Measurements from ENCODE around the gene IL16.

Gene IL16

GRCh38 chr15:81282606-81282895 lies 85.9 kb downstream of the IL16 start:
- no peaks in the 10 kb centered on the region for H3K36me3 ChIP-seq (ENCODE audit: control insufficient read depth, insufficient read depth, low read length)
- H3K9ac ChIP-seq (ENCODE audit: low read depth, low read length) = no peak overlapping the region
- no peaks in the 10 kb centered on the region for H3K27me3 ChIP-seq (ENCODE audit: control insufficient read depth, insufficient read depth, low read length)
- no peak overlapping the region for H3K4me3 ChIP-seq (ENCODE audit: low read depth, low read length)
- no peaks in the 10 kb centered on the region for H3K9me3 ChIP-seq (ENCODE audit: control insufficient read depth, insufficient read depth, low read length)
- H3K4me1 ChIP-seq (ENCODE audit: control insufficient read depth, insufficient read depth, low read length) = no peaks in the 10 kb centered on the region

DNA sequence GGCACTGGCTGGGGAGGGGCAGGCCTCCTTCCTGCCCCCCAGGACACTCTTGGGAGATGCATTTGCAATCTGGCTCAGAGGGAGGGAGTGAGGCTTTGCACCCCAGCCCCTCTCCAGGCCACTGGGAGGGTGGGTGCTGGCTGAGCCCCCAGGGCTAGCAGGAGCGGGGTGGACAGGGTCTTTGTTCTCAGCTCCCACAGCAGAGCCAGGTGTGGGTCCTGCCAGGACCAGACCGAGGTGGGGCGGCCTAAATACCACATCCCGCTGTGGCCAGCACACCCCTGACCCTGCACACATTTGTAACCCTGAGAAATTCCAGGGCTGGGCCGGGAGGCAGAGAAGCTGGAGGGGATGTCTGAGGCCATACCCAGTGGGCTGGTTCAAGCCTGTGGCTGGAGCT lies 86.2 kb downstream of the IL16 start:
- Histone ChIP-seq H3K4me1 (ENCODE audit: control insufficient read depth, insufficient read depth, low read length) (no peaks in the 10 kb centered on the region), H3K9ac (ENCODE audit: low read depth, low read length) (no peak overlapping the region), H3K27me3 (ENCODE audit: control insufficient read depth, insufficient read depth, low read length) (no peaks in the 10 kb centered on the region), H3K36me3 (ENCODE audit: control insufficient read depth, insufficient read depth, low read length) (no peaks in the 10 kb centered on the region), H3K9me3 (ENCODE audit: control insufficient read depth, insufficient read depth, low read length) (no peaks in the 10 kb centered on the region), H3K4me3 (ENCODE audit: low read depth, low read length) (no peak overlapping the region)

- H3K27me3 ChIP-seq (ENCODE audit: control insufficient read depth, insufficient read depth, low read length) = no peaks in the 10 kb centered on the region
- H3K36me3 ChIP-seq (ENCODE audit: control insufficient read depth, insufficient read depth, low read length) = no peaks in the 10 kb centered on the region
- H3K4me3 ChIP-seq (ENCODE audit: low read depth, low read length) = no peak overlapping the region
- H3K4me1 ChIP-seq (ENCODE audit: control insufficient read depth, insufficient read depth, low read length) = no peaks in the 10 kb centered on the region
- H3K9ac ChIP-seq (ENCODE audit: low read depth, low read length) = no peak overlapping the region
- H3K9me3 ChIP-seq (ENCODE audit: control insufficient read depth, insufficient read depth, low read length) = no peaks in the 10 kb centered on the region
Measured at GRCh38 chr15:81284256-81285031, 87.8 kb downstream of the IL16 start.

GRCh38 chr15:81285461-81285860 lies 88.8 kb downstream of the IL16 start:
- H3K36me3 ChIP-seq (ENCODE audit: control insufficient read depth, insufficient read depth, low read length) = no peaks in the 10 kb centered on the region
- no peaks in the 10 kb centered on the region for H3K4me1 ChIP-seq (ENCODE audit: control insufficient read depth, insufficient read depth, low read length)
- H3K27me3 ChIP-seq (ENCODE audit: control insufficient read depth, insufficient read depth, low read length) = no peaks in the 10 kb centered on the region
- no peak overlapping the region for H3K9ac ChIP-seq (ENCODE audit: low read depth, low read length)
- no peak overlapping the region for H3K4me3 ChIP-seq (ENCODE audit: low read depth, low read length)
- H3K9me3 ChIP-seq (ENCODE audit: control insufficient read depth, insufficient read depth, low read length) = no peaks in the 10 kb centered on the region

DNA sequence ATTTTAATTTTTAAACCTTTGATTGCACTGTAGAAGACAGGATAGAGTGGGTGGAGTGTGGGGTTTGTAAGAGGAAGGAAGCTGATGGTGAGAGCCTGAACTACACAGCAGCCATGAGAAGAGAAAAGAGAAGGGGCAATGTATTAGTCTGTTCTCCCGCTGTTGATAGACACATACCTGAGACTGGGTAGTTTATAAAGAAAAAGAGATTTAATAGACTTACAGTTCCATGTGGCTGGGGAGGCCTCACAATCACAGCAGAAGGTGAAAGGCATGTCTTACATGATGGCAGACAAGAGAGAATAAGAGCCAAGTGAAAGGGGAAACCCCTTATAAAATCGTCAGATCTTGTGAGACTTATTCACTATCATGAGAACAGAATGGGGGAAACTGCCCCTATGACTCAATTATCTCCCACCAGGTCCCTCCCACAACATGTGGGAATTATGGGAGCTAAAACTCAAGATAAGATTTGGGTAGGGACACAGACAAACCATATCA lies 90.0 kb downstream of the IL16 start:
- H3K9ac ChIP-seq (ENCODE audit: low read depth, low read length) = no peak overlapping the region
- no peaks in the 10 kb centered on the region for H3K9me3 ChIP-seq (ENCODE audit: control insufficient read depth, insufficient read depth, low read length)
- H3K4me1 ChIP-seq (ENCODE audit: control insufficient read depth, insufficient read depth, low read length) = no peaks in the 10 kb centered on the region
- H3K36me3 ChIP-seq (ENCODE audit: control insufficient read depth, insufficient read depth, low read length) = no peaks in the 10 kb centered on the region
- no peak overlapping the region for H3K4me3 ChIP-seq (ENCODE audit: low read depth, low read length)
- H3K27me3 ChIP-seq (ENCODE audit: control insufficient read depth, insufficient read depth, low read length) = no peaks in the 10 kb centered on the region

DNA sequence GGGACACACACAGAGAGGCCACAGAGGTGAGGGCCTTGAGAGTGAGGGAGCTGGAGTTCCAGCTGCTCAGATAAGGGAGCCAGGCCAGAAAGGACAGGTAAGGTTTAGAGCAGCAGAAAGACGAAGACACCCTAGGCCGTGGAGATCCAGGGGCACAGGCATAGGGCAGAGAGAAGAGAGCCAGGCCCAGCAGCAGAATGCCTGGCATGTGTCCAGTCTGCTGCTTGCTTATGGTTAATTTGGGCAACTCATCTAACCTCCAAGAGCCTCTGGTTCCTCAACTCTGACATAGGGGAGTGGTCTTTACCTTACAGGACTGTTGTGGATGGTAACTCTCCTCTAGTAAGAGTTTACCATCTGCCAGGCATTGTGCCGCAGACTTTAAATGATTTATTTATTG lies 91.4 kb downstream of the IL16 start:
- no peaks in the 10 kb centered on the region for H3K4me1 ChIP-seq (ENCODE audit: control insufficient read depth, insufficient read depth, low read length)
- no peak overlapping the region for H3K4me3 ChIP-seq (ENCODE audit: low read depth, low read length)
- no peaks in the 10 kb centered on the region for H3K9me3 ChIP-seq (ENCODE audit: control insufficient read depth, insufficient read depth, low read length)

DNA sequence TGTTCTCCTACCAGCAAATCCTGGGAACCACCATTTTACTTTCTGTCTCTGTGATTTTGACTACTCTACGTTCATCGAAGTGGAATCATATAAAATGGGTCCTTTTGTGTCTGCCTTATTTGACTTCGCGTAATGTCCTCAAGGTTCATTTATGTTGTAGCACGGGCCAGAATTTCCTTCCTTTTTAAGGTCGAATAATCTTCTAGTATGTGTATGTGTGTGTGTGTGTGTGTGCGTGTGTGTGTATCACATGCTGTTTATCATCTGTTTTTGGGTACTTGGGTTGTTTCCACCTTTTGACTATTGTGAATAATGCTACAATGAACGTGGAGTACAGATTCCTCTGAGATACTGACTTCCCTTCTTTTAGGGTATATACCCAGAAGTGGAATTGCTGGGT lies 91.9 kb downstream of the IL16 start:
- no peaks in the 10 kb centered on the region for H3K4me1 ChIP-seq (ENCODE audit: control insufficient read depth, insufficient read depth, low read length)
- H3K9ac ChIP-seq (ENCODE audit: low read depth, low read length) = no peak overlapping the region
- no peaks in the 10 kb centered on the region for H3K9me3 ChIP-seq (ENCODE audit: control insufficient read depth, insufficient read depth, low read length)
- H3K36me3 ChIP-seq (ENCODE audit: control insufficient read depth, insufficient read depth, low read length) = no peaks in the 10 kb centered on the region
- H3K27me3 ChIP-seq (ENCODE audit: control insufficient read depth, insufficient read depth, low read length) = no peaks in the 10 kb centered on the region
- H3K4me3 ChIP-seq (ENCODE audit: low read depth, low read length) = no peak overlapping the region

More for the DNA sequence above, 91.4 kb downstream of the IL16 start:
- H3K9ac ChIP-seq (ENCODE audit: low read depth, low read length) = no peak overlapping the region
- no peaks in the 10 kb centered on the region for H3K27me3 ChIP-seq (ENCODE audit: control insufficient read depth, insufficient read depth, low read length)
- H3K36me3 ChIP-seq (ENCODE audit: control insufficient read depth, insufficient read depth, low read length) = no peaks in the 10 kb centered on the region

- H3K27me3 ChIP-seq (ENCODE audit: control insufficient read depth, insufficient read depth, low read length) = no peaks in the 10 kb centered on the region
- no peaks in the 10 kb centered on the region for H3K4me1 ChIP-seq (ENCODE audit: control insufficient read depth, insufficient read depth, low read length)
- H3K9me3 ChIP-seq (ENCODE audit: control insufficient read depth, insufficient read depth, low read length) = no peaks in the 10 kb centered on the region
- no peaks in the 10 kb centered on the region for H3K36me3 ChIP-seq (ENCODE audit: control insufficient read depth, insufficient read depth, low read length)
- no peak overlapping the region for H3K9ac ChIP-seq (ENCODE audit: low read depth, low read length)
- H3K4me3 ChIP-seq (ENCODE audit: low read depth, low read length) = no peak overlapping the region
Measured at GRCh38 chr15:81289910-81290309, 93.2 kb downstream of the IL16 start.

DNA sequence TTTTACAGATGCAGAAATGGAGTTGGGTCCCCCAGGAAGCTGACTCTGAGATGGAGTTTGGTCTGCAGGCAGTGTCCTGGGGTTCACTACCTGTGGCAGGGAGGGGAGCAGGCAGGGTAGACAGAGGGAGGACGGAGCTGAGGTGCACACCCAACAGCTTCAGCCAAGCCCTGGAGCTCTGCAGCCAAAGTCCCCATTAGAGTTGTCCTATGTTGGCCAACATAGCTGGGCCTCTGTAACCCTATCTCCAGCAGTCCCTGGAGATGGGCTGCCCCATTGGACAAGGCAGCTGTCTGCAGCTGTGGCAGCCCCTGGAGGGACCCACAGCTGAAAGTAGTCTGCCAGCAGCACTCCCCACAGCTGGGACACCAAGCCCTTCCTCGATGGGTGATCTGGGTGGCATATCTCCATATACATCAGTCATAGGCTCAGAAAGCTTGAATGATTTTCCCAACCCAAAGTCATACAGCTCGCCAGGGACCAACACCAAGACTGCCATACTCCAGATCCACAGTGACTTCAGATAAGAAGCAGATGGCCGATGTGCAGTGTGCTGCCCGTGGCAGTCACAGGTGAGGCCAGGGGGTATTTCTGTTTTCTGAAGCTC lies 95.3 kb downstream of the IL16 start:
- no peaks in the 10 kb centered on the region for H3K27me3 ChIP-seq (ENCODE audit: control insufficient read depth, insufficient read depth, low read length)

GRCh38 chr15:81292523-81293001 lies 95.9 kb downstream of the IL16 start:
- H3K4me1 ChIP-seq (ENCODE audit: control insufficient read depth, insufficient read depth, low read length) = no peaks in the 10 kb centered on the region

More for the DNA sequence above, 95.3 kb downstream of the IL16 start:
- Histone ChIP-seq H3K4me1 (ENCODE audit: control insufficient read depth, insufficient read depth, low read length) (no peaks in the 10 kb centered on the region), H3K4me3 (ENCODE audit: low read depth, low read length) (no peak overlapping the region), H3K9me3 (ENCODE audit: control insufficient read depth, insufficient read depth, low read length) (no peaks in the 10 kb centered on the region), H3K36me3 (ENCODE audit: control insufficient read depth, insufficient read depth, low read length) (no peaks in the 10 kb centered on the region), H3K9ac (ENCODE audit: low read depth, low read length) (no peak overlapping the region)

DNA sequence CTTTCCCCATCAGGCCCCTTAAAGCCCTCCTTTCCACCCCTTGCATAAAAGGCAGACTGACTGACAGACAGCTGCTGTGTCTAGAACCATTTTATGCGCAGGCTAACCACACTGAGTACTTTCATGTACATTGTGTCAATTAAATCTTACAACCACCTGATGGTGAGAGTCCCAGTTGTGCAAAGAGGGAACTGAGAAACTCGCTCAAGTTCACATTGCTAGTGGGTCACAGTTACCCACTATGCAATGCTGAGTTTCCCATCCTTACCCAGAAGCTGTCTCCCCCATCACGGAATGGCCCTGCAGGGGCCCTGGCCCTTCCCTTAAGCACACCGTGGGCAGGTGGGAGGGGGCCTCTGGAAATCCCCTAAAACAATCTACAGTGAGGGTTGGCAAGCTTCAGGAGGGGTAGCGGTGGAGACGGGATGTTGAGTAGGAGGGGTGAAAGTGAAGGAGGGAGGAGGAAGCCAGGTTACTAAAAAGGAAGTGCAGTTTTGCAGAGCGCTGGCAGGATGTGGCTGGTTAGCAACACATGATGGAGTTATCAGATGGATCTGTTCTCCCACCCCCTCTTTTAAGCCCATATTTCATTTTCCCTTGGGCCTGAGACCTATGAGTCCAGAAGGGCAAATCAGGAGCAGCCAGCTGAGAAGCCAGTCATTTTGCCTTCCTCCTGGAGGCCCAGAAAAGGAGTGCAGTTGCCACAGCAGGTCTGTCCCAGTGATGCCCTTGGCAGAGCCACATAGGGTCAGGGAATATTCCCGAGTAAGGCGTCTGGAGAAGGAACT lies 97.2 kb downstream of the IL16 start:
- no peak overlapping the region for H3K4me3 ChIP-seq (ENCODE audit: low read depth, low read length)
- H3K4me1 ChIP-seq (ENCODE audit: control insufficient read depth, insufficient read depth, low read length) = no peaks in the 10 kb centered on the region
- no peak overlapping the region for H3K9ac ChIP-seq (ENCODE audit: low read depth, low read length)
- no peaks in the 10 kb centered on the region for H3K27me3 ChIP-seq (ENCODE audit: control insufficient read depth, insufficient read depth, low read length)
- H3K9me3 ChIP-seq (ENCODE audit: control insufficient read depth, insufficient read depth, low read length) = no peaks in the 10 kb centered on the region
- H3K36me3 ChIP-seq (ENCODE audit: control insufficient read depth, insufficient read depth, low read length) = no peaks in the 10 kb centered on the region

More at GRCh38 chr15:81292523-81293001, 95.9 kb downstream of the IL16 start:
- Histone ChIP-seq H3K9ac (ENCODE audit: low read depth, low read length) (no peak overlapping the region), H3K36me3 (ENCODE audit: control insufficient read depth, insufficient read depth, low read length) (no peaks in the 10 kb centered on the region), H3K27me3 (ENCODE audit: control insufficient read depth, insufficient read depth, low read length) (no peaks in the 10 kb centered on the region), H3K4me3 (ENCODE audit: low read depth, low read length) (no peak overlapping the region), H3K9me3 (ENCODE audit: control insufficient read depth, insufficient read depth, low read length) (no peaks in the 10 kb centered on the region)

Data from iPS-15b (cell line).